OCI-LY3 (cell line): Measurements from ENCODE around the gene HEMGN.

Experiments
- H2AFZ ChIP-seq: fragments of 200-600, 300-600 bp; shearing (Covaris generic); 2 replicates; pipeline ENCODE4 v1.6.0; 2014; ENCODE audit warnings: antibody characterized with exemption, low read depth, low read length
- H3K27ac ChIP-seq: fragments of 200-600, 300-600 bp; sonication (generic); 2 replicates; pipeline ENCODE4 v1.5.1; 2014; ENCODE audit warnings: mild to moderate bottlenecking, low read length, moderate library complexity, mixed read lengths
- H3K27me3 ChIP-seq: fragments of 200-600, 300-600 bp; sonication (generic); 2 replicates; pipeline ENCODE4 v1.6.1; 2014; ENCODE audit warnings: low read depth, low read length, mixed read lengths
- H3K36me3 ChIP-seq: fragments of 200-600, 300-600 bp; sonication (generic); replicated peaks from 2 replicates; pipeline ENCODE3; 2014; ENCODE audit warnings: low read depth, low read length, mixed read lengths
- H3K4me1 ChIP-seq: fragments of 300-600, 200-600 bp; sonication (generic); 2 replicates; pipeline ENCODE4 v1.6.1; 2014; ENCODE audit warnings: low read length, mixed read lengths
- H3K4me2 ChIP-seq: fragments of 200-600, 300-600 bp; sonication (generic); 2 replicates; pipeline ENCODE4 v1.6.1; 2014; ENCODE audit warnings: low read length, mixed read lengths
- H3K4me3 ChIP-seq: fragments of 300-600, 200-600 bp; sonication (generic); 2 replicates; pipeline ENCODE4 v1.5.1; 2014; ENCODE audit warnings: antibody characterized with exemption, mild to moderate bottlenecking, low read length, moderate library complexity
- H3K79me2 ChIP-seq: fragments of 300-600, 200-600 bp; shearing (Covaris generic); 2 replicates; pipeline ENCODE4 v1.6.1; 2014; ENCODE audit warnings: mild to moderate bottlenecking, low read length, mixed read lengths
- H3K9ac ChIP-seq: fragments of 300-600, 200-600 bp; shearing (Covaris generic); 2 replicates; pipeline ENCODE4 v1.6.0; 2014; ENCODE audit warnings: mild to moderate bottlenecking, low read length, moderate library complexity
- H3K9me3 ChIP-seq: fragments of 200-600, 300-600 bp; shearing (Covaris generic); 2 replicates; pipeline ENCODE4 v1.6.1; 2014; ENCODE audit warnings: low read length, mixed read lengths; ENCODE audit not compliant: insufficient read depth
- H4K20me1 ChIP-seq: fragments of 200-600, 300-600 bp; sonication (generic); 2 replicates; pipeline ENCODE4 v1.6.1; 2016; ENCODE audit warnings: low read length, mixed read lengths; ENCODE audit not compliant: insufficient read depth
- CTCF ChIP-seq: fragments of 200-600, 300-600 bp; sonication (generic); IDR thresholded peaks from 2 replicates; pipeline ENCODE4 v1.5.1; 2014; ENCODE audit warnings: antibody characterized with exemption, low read length, low read depth
- EZH2phosphoT487 ChIP-seq: fragments of 200-600 bp; shearing (Covaris generic); IDR thresholded peaks from 2 replicates; pipeline ENCODE4 v1.6.1; 2018; ENCODE audit warnings: antibody characterized with exemption, mixed run types, low read depth

HEMGN gene, protein sequence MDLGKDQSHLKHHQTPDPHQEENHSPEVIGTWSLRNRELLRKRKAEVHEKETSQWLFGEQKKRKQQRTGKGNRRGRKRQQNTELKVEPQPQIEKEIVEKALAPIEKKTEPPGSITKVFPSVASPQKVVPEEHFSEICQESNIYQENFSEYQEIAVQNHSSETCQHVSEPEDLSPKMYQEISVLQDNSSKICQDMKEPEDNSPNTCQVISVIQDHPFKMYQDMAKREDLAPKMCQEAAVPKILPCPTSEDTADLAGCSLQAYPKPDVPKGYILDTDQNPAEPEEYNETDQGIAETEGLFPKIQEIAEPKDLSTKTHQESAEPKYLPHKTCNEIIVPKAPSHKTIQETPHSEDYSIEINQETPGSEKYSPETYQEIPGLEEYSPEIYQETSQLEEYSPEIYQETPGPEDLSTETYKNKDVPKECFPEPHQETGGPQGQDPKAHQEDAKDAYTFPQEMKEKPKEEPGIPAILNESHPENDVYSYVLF

GRCh38 chr9:97938081-97938644 lies at the start of gene HEMGN:
HEMGN (minus strand) TSS chr9:97938172; CDS start chr9:97938136, 36 bp downstream.
- peaks cover 40% of the 10 kb centered on the region for H3K27me3 ChIP-seq

DNA sequence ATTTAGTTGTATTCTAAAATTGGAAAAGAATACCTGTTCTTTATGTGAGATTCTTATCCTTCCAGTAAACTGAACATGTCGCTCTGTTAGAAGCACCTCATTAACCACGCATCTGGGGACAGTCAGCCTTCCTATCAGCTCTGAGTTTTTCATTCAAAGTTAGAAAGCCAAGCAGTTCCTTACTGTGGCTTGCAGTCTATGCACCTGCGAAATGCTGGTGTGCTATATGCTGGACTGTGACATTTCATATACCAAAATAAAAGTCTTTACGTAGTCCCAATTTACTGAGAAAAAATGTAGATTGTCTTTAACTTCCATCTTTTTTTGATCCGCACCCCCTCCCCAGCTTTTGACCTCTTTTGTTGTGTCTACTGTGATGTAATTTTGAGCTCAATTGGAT lies 49.5 kb upstream of the HEMGN start:
- Histone ChIP-seq H3K9me3 (no peaks in the 10 kb centered on the region), H3K4me3 (no peak overlapping the region), H4K20me1 (peaks cover 62% of the 10 kb centered on the region), H3K79me2 (peaks cover 98% of the 10 kb centered on the region), H3K4me2 (peak overlapping the region; percentile 85), H3K36me3 (peaks cover 14% of the 10 kb centered on the region), H3K4me1 (peaks cover 59% of the 10 kb centered on the region), H2AFZ (no peak overlapping the region), H3K27ac (no peak overlapping the region), H3K9ac (no peak overlapping the region), H3K27me3 (no peaks in the 10 kb centered on the region)
- TF ChIP-seq EZH2phosphoT487 (no peak), CTCF (no peak)

More at GRCh38 chr9:97938081-97938644, at the start of gene HEMGN:
- H3K4me2 ChIP-seq, result no peak within 1 kb of the TSS
- no peaks in the 10 kb centered on the region for H3K4me1 ChIP-seq
- H3K36me3 ChIP-seq, result no peaks in the 10 kb centered on the region
- H3K9me3 ChIP-seq, result no peaks in the 10 kb centered on the region
- H2AFZ ChIP-seq, result no peak within 1 kb of the TSS
- H3K27ac ChIP-seq, result no peak within 1 kb of the TSS
- H3K9ac ChIP-seq, result no peak within 1 kb of the TSS
- TF ChIP-seq EZH2phosphoT487 (no peak), CTCF (no peak)
- no peak within 1 kb of the TSS for H3K4me3 ChIP-seq
- no peaks in the 10 kb centered on the region for H3K79me2 ChIP-seq
- H4K20me1 ChIP-seq, result no peaks in the 10 kb centered on the region

DNA sequence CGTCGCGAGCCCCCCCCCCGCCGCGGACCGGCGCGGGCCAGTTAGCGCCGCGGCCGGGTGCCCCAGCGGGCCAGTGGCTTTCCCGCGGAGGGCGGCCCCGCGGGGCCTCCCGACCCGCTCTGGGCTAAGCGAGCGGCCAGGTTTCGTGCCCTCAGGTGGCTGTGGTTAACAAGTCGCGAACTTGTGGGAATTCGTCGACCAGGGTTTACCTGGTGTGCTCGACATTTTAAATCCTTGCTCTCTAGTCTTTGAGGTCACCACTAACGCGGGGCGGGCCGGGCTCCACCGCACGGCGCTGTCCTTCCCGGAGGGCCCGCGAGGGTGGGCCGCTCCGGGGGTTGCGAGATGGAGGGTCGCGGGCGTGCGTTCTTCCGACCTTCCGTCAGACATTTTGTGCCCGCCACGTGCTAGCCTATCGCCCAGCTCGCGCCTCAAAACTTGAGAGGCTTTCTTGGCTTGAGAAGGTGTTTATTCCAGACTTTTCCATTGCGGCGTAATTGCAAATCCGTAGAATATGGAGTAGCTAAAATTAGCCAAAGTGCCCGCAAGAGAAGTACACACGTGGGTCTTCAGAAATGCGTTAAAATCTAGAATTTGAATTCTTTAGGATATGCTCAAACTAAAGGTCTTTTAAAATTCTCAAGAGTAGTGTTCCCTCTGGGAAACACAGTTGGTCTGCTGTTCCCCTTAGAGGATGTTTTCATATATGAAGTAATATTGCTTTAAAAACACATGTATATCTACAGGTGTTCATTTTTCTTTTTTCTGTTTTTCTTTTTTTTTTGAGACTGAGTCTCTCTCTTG lies 47.3 kb upstream of the HEMGN start:
- H3K27me3 ChIP-seq, result no peaks in the 10 kb centered on the region
- peak overlapping the region; percentile 100 for H3K9ac ChIP-seq
- H4K20me1 ChIP-seq, result peaks cover 40% of the 10 kb centered on the region
- H3K4me1 ChIP-seq, result peaks cover 54% of the 10 kb centered on the region
- H3K4me2 ChIP-seq, result peak overlapping the region; percentile 85
- H3K36me3 ChIP-seq, result peaks cover 14% of the 10 kb centered on the region
- H3K9me3 ChIP-seq, result no peaks in the 10 kb centered on the region
- no peak overlapping the region for H2AFZ ChIP-seq
- TF ChIP-seq EZH2phosphoT487 (no peak), CTCF (no peak)
- peak overlapping the region; percentile 75 for H3K27ac ChIP-seq
- H3K4me3 ChIP-seq, result peak overlapping the region; percentile 92
- peaks cover 84% of the 10 kb centered on the region for H3K79me2 ChIP-seq
